Stimulated activated CD4-positive, alpha-beta T cell treated with anti-CD3 and anti-CD28 coated beads, Interleukin-4, amount 100 ng/mL, for 4 hours (primary cell): ENCODE results near the gene BRMS1L.

ENCODE experiments used
- DNase-seq, 2 experiments: peaks; one replicate each; pipeline ENCODE4 v3.0.0-alpha.2; 2020

Gene BRMS1L

DNA sequence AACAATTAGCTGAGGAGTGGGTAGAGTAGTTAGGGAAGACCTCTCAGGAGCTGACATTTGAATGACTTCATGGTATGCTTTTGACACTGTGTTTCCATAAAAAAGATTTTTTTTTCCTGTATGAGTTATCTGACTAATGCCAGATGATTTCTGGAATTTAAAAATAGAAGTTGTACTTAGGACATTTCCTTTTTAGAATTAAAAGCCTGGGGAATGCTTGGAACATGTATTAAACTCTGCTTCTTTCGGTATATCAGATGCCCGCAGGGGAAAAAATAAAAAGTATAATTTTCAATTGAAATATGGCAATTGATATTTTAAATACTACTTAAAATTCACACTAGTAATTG lies 41.1 kb downstream of the BRMS1L start:
- no peak for DNase-seq

DNA sequence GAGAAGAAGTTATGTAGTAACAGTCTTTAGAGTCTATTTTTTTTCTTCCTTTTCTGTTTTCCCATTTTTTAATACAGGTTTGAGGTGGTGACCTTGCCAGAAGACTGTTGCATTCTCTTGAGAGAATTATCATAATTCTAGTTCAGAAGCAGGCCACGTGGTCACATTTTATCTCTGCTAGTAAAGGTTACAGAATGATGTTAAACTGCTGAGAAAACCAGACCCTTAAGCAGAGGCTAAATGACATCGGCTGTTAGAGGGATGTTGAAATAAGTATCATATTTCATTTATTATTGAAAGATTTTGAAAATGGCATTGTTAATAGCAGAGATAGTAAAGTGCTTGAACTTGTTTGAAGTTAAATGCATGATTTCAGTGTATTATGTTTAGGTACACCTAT lies 49.2 kb downstream of the BRMS1L start:
- no peak for DNase-seq

DNA sequence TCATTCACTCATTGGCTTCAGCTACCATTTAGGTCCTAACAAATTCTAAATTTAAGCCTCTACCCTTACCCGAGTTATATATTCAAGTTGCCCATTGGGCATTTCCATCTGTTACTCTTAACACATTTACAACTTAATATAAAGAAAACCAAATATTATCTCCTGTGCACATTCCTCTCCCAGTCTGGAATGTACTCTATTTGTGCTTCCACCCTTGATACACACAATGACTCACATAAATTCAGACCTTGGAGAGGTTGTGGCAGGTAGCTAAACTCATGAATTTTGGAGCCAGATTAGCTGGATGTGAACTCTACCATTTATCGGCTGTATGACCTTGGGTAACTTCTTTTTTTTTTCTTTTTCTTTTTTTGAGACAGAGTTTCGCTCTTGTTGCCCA lies 51.1 kb downstream of the BRMS1L start:
- no peak for DNase-seq

DNA sequence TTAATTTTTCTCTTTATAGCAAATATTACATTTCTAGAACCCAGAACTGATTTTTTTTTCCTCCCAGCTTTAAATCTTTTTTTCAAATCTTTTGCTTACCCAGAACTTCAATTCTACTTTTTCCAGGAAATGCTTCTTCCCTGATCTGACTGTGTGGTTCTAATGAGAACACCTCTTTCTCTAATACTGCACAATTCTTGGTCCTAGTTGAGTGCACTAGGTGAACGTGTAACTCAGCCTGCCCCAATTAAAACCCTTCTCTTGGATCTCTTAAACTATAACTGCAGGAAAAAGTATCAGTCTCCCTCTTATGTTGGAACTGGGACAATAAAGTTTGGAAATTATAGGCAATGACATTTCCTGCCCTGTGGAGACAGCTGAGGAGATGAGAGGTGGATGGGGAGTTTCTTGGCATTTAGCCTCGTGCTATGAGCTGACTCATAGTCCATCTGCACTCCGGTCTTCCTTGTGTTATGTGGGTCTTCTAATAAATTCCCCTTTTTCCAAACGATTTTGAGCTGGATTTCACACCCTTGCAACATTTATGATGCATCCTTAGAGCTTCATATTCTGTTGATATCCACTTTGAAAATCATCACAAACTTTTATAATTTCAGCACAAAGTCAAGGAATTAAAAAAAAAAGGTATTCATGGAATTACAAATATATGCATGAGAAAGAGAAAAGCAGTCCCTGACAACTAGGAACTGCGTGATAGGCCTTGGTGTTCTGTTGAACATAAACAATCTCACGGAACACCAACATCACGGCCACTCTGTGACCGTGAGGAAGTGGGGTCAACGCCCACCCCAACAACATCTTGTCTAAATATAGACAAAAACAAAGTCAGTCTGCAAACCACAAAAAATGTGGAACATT lies 52.4 kb downstream of the BRMS1L start:
- no peak for DNase-seq

DNA sequence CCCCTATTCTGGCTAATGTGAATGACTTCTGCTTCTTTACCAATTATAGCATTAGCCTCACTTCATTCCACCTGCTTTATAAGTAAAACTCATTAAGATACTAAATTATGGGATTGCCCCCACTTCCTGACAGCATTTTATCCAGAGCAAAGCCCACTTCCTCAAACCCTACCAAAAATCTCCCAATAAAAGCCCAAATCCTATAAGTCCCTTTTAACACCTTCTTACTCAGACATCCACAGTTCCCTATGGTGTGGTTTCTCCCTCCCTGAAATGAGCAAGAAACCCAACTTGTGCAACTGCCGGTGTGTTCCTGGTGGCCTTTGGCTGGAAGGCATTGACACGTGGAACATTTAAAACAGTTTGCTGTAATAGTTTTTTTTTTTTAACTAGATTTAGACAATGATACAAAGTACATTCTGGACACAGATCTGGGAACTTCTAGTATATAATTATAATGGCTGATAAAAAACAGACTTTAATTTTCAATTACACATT lies 53.1 kb downstream of the BRMS1L start:
- no peak for DNase-seq

DNA sequence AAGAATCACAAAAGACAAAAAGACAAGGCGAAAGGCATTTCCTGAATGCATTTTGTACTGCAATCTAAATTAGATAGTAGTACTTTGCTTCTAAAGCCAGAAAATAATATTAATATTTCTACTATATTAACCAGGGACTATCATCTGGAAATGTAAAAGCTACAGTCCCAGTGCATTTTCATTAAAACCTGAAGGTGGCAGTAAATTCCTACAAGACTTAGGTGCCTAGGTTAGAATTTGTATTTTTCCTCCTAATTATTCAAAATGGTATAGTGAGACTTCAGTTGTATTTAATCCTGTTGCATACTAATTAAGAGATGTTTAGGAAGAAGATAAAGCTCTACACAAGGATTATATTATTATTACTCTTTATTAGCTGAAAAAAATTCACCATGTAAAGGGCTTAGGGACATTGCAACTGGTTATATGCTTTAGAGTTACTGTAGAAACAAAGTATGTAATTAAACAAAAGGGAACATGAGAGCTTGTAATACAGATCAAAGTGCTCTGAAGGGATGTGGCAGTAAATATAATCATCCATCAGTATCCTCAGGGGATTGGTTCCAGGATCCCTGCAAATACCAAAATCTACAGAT lies 53.6 kb downstream of the BRMS1L start:
- no peak for DNase-seq

DNA sequence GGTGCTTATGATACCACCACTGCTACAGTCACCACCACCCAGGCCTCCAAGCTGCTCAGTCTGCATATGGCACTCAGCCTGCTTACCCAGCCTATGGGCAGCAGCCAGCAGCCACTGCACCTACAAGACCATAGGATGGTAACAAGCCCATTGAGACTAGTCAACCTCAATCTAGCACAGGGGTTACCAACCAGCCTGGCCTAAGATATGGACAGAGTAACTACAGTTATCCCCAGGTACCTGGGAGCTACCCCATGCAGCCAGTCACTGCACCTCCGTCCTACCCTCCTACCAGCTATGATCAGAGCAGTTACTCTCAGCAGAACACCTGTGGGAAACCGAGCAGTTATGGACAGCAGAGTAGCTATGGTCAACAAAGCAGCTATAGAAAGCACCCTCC lies 55.1 kb downstream of the BRMS1L start:
- no peak for DNase-seq

DNA sequence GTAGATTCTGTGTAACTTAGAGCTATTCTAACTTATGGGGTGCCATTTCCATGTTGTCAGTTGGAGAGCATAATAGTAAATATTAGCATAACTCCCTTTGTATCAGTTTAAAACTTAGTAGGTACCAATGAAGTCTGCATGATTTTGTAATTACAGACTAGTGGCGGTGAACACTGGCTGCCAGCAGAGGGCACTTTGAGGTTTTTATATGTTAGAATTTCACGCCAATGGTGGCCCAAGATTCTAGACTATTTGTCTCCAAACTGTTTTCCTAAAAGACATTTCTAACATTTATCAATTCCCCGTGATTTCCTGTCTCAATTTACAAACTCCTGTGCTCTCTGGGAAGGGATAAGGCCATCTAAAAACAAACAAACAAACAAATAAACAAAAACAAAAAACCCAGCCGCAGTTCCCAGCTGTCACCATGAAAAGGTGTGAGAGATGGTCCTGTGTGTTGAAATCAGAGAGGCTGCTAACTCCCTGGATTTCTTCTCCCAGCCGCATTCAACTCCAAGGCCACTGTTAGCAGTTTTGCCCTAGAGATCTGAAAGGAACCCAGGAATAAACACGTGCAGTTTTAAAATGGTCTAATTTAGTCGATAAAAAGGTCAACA lies 57.6 kb downstream of the BRMS1L start:
- DNase-seq: peak in 1 of 2 experiments; percentile 22

DNA sequence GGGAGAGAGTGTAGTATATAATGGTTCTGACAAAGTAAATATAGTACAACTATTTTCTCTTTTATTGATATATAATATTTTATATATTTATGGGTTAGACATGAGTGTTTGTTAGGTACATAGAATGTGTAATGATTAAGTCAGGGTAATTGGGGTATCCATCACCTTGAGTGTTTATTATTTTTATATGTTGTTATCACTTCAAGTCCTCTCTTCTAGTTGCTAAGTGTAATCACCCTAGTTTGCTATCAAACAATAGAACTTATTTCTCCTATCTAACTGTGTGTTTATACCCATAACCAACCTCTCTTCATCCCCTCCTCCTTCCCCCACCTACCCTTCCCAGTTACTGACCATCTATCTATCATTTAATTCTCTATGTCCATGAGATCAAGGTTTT lies 64.2 kb downstream of the BRMS1L start:
- DNase-seq: no peak

DNA sequence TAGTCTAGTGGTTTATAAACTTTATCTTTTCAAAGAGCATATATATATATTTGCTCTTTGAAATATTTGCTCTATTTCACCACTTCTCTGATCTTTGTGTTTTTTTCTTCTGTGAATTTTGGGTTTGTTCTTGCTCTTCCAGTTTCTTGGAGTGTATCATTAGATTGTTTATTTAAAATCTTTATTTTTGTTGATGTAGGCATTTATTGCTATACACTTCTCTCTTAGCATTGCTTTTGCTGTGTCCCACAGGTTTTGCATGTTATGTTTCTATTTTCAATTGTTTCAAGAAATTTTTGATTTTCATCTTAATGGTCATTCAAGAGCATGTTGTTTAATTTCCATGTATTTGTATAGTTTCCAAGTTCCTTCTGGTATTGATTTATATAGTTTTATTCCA lies 69.1 kb downstream of the BRMS1L start:
- no peak for DNase-seq

DNA sequence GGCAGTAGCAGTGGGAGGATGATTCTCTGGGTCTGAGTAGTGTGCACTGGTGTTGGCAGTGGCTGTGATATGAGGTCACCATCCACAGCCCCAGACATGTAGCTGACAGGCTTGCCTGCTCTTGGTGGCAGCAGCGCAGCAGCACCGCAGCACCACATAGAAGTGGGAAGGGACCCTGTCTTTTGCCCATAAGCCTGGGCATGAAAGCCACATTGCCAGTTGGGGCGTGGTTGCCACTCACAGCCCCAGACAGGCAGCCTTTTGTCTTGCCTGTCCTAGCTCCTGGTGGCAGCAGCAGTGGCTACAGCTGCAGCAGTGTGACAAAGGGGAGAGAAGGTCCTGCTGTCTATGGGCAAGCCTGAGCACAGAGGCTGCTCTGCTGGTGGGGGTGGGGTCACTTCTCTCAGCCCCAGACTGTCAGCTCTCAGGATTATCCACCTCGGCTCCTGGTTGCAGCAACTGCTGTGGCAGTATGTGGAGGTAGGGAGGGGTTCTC lies 71.5 kb downstream of the BRMS1L start:
- no peak for DNase-seq

DNA sequence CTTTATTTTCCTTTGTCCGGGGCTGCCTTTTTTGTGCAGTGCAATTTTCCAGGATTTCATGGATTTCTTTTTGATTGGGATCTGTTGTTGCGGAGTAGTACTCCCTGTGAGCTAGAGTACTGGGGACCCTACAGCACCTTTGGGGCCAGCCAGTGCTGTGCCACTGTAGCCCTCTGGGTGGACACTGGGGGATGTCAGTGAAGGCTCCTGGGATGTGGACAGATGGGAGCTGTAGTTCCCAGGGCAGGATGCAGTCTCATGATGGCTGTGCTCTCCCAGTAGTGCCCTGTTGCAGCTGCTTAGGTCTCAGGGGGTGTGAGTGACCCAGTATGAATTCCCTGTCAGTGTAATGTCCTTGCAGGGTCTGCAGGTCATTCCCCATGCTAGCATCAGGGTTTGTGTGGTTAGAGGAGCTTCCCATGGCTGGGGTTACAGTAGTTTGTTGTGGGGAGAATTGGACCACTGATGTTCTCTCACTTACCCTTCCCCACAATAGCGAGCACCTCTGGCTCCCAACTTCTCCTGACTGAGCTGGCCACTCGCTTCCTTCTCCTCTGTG lies 72.2 kb downstream of the BRMS1L start:
- DNase-seq: no peak

DNA sequence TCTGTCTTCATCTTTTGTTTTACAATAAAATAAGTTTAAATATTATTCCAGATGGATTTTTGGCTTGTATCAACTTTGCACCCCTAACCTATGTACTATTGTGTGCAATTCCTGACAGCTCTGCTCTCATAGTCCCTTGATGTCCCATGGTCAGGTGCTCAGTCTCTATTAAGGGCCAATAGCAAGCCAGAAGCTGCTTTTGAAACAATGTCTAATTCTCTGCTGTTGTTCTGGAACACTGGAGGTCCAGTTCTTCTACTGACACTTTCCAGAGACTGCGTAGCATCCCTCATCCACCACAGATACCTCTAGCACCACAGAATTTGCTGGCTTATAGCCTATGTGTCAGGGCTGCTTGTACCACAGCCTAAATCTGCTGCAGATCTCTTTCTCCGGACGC lies 74.6 kb downstream of the BRMS1L start:
- no peak for DNase-seq

DNA sequence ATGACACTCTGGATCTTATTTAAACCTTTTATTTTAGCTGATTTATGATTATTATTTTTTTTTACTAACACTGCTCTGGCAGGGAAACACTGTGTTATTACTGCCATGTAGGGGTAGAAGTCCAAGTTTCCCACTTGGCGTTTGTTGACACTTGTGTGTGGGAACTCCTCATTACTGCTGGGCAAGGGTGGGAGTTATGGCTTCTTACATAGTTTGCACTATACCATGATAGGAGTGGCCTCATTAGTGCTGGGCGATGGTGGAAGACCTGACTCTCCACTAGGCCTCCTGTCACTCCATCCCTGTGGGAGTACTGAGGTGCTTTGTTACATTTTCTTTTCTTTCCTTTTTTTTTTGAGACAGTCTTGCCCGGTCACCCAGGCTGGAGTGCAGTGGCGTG lies 83.5 kb downstream of the BRMS1L start:
- no peak for DNase-seq

DNA sequence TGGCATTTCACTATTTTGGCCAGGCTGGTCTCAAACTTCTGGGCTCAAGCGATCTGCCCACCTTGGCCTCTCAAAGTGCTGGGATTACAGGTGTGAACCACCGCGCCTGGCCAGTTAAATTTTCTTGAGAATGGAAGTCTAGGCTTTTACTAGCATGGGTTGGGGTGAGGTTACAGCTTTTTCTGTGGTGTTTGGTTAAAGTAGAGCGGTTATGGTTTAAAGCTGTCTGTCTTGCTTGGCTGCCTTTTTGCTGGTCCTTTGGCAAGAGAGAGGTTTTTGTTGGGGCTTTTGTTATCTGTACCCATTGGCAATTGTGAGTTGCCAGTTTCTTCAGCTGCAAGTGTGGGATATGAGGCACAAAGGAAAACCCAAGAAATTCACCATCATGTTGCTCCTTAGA lies 84.1 kb downstream of the BRMS1L start:
- no peak for DNase-seq

DNA sequence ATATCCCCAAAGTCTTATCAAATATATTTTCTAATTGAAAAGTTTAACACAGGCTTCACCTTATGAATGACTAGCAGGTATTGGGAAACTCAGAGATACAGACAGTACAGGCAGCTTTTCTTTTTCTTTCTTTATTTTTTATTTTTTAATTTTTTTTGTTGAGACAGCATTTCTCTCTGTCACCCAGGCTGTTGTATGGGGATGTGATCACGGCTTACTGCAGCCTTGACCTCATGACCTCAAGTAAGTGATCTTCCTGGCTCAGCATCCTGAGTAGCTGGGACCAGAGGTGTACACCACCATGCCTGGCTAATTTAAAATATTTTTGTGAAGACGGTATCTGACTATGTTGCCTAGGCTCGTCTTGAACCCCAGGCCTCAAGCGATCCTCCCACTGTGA lies 85.0 kb downstream of the BRMS1L start:
- no peak for DNase-seq

DNA sequence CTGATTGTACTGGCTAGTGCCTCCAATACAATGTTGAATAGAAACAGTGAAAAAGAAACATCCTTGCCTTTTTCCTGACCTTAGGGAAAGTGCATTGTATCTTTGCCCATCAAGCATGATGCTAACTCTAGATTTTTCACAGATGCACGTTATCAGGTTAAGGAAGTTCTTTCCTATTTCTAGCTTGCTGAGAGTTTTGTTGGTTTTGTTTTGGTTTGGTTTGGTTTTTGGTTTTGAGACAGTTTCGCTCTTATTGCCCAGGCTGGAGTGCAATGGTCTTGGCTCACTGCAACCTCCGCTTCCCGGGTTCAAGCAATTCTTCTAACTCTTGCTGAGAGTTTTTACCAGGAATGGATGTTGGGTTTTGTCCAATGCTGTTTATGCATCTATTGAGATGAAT lies 89.0 kb downstream of the BRMS1L start:
- DNase-seq: no peak

DNA sequence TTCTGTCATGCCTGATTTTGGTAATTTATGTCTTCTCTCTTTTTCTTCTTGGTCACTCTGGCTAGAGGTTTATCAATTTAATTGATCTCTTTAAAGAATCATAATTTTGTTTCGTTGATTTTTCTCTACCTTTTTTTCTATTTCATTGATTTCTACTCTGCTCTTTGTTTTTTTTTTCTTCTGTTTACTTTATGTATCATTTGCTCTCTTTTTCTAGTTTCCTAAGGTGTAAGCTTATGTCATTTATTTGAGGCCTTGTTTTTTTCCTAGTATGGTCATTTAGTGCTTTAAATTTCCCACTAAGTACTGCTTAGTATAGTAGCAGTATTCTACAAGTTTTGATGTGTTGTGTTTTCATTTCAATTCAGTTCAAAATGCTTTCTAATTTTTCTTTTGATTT lies 89.6 kb downstream of the BRMS1L start:
- no peak for DNase-seq
